ENCODE results near the gene MGAT4A.

DNA sequence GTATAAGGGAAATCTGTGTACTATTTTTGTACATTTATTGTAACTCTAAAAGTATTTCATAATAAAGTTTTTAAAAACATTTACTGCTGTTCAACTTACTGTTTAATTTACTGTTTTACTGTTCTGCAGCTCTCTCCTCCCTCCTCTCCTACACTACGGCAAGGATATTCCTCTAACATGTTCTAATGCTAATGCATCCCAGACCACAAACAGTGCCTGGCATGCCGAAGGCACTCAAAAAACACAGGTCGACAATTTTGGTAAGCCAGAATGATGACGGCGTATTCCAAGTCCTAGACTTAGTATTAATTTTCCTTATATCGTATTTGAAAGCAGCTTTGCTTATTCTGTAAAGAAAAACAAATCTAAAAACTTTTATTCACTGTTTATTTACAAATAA, 13.3 kb downstream of the MGAT4A start:
- TF ChIP-seq MAX (IDR thresholded peaks at IDR 0.05) (no peak), ZNF510 (CRISPR knock-in tag; IDR thresholded peaks at IDR 0.05; ENCODE audit: low read depth) (no peak), ZNF687 (CRISPR knock-in tag; IDR thresholded peaks at IDR 0.05) (no peak), SP1 (IDR thresholded peaks at IDR 0.05) (no peak), SP1 (CRISPR knock-in tag; IDR thresholded peaks at IDR 0.05) (no peak), EP300 (IDR thresholded peaks at IDR 0.05; ENCODE audit: low read depth in 2 of 2, low read length in 2 of 2) (no peak), EP300 (CRISPR knock-in tag; IDR thresholded peaks at IDR 0.05; ENCODE audit: borderline replicate concordance) (no peak), CTCF (CRISPR knock-in tag; IDR thresholded peaks at IDR 0.05) (no peak), EZH2 (conservative IDR thresholded peaks at IDR 0.05; ENCODE audit: low read depth, low read length) (no peak)
